ENCODE data around the gene MEIOSIN. TPM values are rescaled to one million over a fixed set of nuclear protein-coding genes. Genes with fewer than 3 reads are reported as not detected.
"Not testable (repeated sequence)": the region's sequence is repeated elsewhere in the genome, so short reads cannot be mapped to it uniquely, and the experiment has no call there.

The MEIOSIN gene, protein sequence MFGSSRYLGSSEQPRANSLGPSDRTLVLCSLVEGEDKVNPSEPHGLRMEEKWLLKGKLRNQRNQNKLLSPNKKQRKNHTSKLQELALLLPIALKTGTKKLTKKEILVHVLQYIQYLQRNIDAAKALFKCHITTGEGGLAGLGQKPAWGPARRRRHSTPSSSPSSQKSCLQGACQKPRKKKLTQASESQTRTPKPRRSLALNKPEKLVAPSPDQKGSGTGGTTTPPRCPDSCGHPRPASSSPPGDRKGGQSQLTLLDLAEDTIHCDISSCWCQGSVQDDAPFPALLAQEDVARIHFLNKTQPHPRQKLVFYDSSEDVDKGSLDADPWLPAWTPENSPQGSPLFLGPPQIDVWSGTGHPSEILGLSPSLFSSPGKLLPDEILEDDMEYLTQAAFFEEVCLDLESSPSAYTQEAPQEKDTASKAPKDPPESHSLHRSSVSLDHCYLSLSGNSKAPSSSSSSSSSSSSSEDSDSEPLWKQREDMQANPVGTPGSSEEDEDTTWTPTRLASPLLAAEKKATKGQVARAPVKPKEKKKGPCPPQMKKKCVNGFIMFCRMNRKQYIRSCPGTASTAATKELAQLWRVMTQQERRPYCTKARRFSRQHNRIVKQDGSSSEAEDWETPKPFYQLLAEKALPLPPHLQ
- not detected for total RNA-seq

DNA sequence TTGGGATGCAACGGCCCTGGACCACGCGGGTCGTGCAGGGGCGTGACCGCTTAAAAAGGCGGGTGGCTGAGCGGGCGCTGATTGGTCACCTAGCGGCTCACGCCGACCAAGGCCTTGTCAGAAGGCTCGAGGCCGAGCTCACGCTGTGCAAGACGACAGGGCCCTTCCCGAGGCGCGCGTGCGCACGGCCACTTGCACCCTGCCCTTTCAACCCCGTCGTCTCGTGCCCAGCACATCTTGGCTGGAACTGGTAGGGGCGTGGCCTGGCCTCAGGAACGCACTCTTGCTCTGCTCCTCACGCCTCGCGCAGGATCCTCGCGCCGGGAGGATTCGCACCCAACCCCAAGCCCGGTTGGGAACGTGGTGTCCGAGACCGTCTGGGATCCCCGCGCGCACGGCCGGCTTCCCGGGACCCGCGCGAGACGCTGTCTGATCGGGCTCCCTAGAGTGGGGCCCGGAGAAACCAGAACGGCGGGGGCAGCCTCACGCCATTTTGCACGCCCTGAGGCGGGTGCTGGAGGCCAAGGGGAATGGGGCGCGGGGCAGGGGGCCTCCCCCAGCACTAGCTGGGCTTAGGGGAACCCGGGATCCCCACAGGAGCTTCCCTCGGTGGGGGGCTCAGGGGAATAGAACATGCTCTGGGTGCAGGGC, at the start of gene MEIOSIN:
Gene MEIOSIN (plus strand): TSS at position 280 of the 651 bp plus-strand sequence. CDS start 1,938 bp downstream, outside the sequence.
- DNase-seq, result no peak

DNA sequence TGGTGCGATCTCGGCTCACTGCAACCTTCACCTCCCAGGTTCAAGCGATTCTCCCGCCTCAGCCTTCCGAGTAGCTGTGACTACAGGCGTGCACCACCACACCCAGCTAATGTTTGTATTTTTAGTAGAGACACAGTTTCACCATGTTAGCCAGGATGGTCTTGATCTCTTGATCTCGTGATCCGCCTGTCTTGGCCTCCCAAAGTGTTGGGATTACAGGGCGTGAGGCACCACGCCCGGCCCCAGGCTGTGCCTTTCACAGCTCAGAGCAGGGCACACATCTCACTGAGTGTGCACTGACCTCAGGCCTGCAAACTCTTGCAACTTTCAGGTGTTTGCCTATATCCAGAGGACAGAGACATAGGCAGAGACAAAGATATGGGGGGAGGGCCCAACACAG, 48.2 kb upstream of the MEIOSIN start:
- not testable (repeated sequence) for DNase-seq

DNA sequence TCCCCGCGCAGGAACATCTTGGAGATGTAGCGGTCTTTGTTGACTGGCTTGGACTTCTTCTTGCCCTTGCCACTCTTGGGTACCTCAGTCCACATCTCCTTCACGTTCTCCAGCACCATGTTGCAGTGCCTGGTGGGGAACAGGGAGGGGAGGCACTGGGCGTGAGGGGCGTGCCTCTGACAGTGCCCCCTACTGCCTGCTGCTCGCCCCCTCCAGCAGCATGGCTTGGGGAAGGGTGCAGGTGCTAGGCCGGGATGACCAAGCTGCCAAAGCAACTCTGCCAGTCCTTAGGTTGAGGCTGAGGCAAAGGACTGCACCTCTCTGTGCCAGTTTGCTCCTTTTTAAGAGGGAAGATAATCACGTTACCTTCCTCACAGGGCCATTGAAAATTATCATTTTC, 45.6 kb upstream of the MEIOSIN start:
- no peak for DNase-seq

DNA sequence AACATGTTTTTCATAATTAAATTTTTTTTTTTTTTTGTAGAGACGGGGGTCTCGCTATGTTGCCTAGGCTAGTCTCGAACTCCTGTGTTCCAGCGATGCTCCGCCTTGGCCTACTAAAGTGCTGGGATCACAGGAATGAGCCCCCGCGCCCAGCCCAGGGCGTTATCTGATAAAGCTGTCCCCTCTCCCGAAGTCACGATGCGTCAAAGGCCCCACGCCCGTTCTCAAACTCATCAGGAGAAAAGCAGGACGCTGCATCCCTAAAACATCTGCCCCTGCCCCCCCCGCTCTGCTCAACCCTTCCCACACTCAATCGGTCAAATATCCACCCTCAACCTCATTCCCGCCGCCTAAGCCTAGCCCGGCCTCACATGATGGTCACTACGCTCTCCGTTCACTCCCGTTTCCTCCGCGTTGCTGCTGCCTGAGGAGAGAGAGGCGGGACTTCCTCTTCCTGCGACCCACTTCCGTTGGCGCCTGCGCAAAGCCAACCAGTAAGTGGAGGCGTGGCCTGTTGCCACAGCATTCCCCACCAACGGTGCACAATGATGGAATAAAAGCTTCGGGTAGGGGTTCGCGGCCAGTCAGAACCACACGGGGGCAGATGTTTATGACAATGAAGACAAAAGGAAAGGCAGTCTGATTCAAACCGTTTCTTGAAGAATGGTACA, 41.6 kb upstream of the MEIOSIN start, which contains the start of gene SNRPD2:
Gene SNRPD2 (minus strand): TSS at position 438 of the 671 bp plus-strand sequence. CDS start 65 bp downstream, at position 373.
- peak; percentile 95 for DNase-seq

DNA sequence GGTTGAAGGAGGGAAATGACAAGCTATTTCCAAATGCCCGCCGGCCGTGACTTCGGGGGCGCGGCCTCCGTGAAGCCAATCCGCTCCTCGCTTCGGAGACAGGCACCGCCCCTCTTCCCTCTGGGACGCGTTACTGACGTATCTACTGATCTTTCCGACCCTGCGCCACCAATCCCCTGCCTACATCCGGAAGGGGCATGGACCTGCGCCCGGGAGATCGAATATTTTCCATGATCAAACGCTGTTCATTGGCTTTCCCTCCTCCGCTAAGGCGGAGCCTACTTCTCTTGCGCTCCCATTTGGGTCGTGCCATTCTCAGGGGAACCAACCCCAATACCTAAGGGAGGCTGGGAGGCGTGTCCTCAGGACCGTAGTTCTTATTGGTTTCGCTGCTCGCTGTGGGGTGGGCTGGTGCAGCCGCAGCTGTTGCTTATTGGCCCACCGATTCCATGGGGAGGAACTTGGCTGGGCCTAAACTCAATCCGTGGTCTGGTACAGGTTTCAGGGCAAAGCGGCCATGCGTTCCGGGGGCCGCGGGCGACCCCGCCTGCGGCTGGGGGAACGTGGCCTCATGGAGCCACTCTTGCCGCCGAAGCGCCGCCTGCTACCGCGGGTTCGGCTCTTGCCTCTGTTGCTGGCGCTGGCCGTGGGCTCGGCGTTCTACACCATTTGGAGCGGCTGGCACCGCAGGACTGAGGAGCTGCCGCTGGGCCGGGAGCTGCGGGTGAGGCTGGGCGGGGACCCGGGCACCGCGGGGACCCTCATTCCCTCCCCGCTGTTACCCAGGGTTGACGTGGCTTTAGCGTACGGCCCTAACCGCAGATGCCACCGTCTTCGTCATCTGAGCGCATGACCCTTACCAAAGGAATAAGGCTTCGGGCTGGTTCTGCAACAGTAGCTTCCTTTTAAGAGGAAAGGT, 40.8 kb upstream of the MEIOSIN start, which contains the start of gene QPCTL:
Gene QPCTL (plus strand): TSS at position 480 of the 919 bp plus-strand sequence. CDS start 38 bp downstream, at position 518.
- peak; percentile 98 for DNase-seq

DNA sequence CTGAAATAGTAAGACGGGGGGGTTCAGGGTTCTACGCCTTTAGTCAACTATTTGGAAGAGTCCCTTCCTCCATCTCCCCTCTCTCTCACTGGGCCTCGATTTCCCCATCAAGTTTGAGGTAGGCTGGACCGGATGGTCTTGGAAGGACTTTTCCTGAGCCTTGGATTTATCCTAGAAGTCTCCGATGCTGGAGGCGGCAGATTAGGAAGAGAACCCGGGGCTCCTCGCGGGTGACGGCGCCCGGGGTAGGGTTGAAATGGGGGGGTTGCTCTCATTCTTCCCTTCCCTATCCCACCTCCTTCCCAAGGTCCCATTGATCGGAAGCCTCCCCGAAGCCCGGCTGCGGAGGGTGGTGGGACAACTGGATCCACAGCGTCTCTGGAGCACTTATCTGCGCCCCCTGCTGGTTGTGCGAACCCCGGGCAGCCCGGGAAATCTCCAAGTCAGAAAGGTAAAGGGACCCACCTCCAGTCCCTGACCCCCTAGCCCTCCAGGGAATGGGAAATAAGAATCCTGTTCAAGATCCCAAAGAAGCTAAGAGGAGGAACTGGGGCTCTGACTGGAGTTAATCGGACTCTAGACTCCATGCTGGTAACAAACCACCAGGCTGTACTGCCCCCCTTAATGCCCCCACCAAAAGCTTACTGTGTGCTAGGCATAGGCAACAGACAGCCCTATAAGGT, 40.0 kb upstream of the MEIOSIN start:
- DNase-seq, result peak; percentile 18

DNA sequence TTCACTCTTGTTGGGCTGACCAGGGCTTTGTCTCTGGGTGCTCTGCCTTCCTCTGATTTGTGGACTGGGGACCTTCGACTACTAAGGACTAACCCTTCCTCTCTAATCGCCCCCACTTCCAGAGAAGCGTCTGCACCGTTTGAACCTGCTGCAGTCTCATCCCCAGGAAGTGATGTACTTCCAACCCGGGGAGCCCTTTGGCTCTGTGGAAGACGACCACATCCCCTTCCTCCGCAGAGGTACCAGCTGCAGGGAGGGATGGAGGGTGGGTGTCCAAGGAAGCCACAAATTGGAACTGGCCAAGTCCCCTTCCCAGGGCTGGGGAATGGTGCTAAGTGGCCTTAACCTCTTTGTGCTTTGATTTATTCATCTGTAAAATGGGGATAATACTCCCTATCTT, 31.6 kb upstream of the MEIOSIN start:
- no peak for DNase-seq

DNA sequence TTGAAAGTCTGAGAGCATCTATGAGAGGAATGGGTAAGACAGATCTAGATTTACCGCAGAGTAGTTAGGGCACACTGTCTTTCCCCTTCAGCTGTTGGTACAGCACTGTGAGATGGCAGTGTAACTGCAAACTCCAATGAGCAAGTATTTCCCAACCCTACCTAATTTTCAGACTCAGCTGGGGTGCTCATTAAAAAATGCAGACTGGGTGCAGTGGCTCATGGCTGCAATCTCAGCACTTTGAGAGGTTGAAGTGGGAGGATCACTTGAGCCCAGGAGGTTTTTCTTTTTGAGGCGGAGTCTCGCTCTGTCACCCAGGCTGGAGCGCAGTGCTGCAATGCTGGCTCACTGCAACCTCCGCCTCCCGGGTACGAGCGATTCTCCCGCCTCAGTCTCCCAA, 28.1 kb upstream of the MEIOSIN start:
- no peak for DNase-seq

DNA sequence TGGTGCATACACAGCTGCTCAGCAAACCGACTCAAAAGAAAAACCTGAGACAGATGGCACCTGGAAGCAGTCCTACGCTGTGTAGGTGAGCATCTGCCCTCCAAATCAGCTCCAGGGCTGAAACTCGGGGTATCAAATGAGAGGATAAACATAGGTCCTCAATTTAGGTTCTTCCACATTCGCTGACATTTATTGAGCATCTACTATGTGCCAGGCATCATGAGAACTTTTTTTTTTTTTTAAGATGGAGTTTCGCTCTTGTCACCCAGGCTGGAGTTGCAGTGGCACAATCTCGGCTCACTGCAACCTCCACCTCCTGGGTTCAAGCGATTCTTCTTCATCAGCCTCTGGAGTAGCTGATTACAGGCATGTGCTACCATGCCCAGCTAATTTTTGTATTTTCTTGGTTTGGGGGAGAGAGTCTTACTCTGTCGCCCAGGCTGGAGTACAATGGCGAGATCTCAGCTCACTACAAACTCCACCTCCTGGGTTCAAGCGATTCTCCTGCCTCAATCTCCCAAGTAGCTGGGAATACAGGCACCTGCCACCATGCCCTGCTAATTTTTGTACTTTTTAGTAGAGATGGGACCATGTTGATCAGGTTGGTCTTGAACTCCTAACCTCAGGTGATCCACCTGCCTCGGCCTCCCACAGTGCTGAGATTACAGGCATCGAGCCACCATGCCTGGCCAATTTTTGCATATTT, 27.4 kb upstream of the MEIOSIN start:
- DNase-seq, result no peak

DNA sequence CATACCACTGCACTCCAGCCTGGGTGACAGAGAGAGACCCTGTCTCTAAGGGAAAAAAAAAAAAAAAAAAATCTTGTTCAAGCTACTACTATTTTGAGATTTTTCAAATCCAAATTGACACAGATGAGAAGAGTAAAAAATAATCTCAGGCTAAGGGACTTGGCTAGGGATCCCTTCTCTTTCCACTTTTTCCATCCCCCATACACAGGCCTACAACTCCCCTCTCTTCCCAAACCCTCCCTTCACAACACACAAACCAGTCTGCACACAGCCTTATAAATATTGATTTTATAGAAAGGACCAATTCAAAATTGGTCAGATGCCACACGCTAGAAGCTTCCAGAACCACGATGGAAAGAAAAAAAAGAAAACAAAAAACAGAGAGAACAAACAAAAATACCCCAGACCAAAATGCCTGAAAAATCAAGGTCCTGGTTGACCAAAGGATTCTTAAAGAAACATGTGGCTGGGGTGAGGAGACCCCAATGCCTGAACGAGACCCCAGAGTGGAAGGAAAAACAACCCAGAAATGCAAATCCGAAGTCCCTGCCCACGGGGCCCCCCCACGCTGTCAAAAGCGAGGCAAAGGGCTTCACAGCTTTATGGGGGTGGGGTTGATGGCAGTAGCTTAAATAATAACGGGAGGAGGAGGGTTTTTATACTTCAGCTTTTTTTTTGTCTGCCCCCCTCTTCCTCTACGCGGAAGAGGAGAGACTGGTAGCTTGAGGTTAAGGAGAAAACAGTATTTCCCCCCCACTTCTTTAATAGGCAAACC, 22.7 kb upstream of the MEIOSIN start:
- no peak for DNase-seq

DNA sequence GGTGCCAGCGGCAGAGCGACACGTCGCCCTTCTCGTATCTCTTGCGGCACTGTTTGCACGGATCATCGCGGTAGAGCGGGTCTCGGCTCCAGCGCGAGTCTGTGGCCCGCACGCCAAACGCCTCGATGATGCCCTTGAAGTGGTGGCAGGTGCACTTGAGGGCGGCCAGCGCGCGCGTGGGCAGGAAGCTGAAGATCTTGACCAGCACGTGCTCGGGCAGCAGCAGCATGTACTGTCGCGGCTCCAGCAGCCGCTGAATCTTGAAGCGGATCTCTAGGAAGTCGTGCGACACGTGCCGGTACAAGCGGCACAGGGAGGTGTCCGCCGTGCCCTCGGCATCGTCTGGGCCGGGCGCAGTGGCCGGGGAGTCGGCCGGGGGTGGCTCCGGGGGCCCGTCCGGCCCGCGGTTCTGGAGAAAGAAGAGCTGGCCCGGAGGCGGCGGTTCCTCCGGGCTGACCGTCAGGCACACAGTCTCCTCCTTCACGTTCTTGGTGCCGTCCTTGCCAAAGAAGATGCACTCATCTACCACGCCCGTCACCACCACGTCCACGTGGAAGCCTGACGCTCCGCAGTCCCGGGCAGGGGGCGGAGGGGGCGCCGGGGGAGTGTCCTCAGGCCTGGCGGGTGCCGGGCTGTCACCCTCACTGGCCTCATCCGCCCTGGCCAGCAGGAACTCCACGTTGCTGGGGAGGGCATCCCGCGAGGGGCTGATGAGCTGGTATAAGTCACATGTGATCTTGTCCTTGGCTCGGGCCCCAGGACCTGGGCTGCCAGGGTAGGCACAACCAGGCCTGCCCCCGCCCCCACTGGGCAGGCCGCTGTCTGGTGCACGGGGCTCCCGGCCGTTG, 21.2 kb upstream of the MEIOSIN start:
- DNase-seq, result no peak

DNA sequence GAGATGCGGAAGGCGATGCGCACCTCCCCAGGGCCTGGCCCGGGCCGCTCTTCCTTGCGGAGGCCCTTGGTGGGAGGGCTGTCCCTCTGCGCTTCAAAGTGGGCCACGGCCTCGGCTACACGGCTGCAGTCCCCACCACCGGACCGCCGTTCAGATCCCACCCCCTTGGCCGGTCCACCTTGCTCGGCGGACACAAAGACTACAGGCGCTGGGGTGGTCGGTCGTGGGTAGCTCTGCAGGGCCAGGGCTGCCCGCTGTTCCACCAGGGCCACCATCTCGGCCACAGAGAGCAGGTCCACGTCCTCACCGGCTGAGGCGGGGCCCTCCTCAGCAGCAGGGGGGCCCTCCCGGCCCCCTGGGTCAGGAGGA, 20.6 kb upstream of the MEIOSIN start:
- no peak for DNase-seq

DNA sequence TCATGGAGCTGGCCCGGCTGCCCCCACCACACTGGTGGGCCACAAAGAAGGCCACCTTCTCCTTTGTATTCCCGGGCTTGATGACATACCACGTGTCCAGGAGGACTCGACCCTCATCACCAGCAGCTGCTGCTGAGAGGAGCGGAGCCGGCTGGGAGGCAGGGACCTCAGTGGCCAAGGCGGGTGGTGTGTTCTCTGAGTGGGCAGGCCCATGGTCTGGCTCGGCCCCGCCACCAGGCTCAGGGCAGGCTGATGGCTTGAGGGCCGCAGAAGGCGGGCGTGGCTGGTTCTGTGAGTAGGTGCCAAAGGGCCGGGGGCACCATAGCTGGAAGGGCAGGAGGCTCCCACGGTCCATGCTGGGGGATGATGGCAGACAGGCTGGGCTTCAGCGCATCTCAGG, 20.1 kb upstream of the MEIOSIN start:
- no peak for DNase-seq

DNA sequence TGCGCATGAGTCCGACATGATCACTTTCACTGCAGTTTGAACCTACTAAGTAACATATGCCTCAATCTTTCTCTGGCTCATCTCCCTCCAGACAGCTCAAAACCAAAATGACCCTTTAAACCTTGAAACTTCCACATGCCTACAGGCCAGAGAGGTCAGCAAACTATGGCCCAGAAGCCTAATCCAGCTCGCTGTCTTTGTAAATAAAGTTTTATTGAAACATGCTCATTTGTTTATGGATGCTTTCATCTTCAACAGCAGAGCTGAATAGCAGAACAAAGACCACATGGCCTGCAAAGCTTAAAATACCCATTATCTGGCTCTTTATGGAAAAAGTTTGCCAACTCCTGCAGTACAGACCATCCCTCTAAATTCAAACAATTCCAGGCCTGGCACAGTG, 18.1 kb upstream of the MEIOSIN start:
- no peak for DNase-seq

DNA sequence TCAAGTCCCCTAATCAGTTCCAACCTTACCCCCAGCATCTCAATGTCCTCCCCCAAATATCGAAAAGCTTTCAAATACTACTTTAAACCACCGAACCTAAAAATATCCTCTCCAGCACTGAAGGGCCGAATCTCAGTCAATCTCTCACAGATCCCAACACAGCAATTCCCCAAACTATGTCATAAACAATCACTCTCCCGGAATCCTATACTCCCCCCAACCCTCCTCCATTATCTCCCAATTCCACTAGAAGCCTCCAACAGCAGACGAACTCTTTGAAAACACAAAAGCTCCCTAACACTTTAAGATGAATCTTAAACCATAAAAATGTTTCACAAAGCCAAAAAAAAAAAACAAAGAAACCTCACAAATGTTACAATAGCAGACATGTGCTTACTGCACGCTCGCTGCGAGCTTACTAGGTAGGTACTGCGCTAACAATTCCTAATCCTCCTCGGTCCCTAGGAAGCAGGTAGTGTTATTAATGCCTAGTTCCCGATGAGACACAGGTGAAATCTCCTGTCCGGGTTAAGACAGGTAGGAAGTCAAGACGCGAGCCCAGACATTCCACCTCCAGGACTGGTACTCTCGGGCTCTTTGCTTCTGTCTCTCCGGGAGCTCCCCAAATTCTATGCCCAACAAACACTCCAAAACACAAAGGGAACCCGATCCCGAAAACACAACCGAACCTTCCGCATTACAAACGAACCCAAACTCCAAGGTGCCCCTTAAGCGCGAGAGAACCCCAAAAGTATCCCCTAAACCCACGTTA, 16.7 kb upstream of the MEIOSIN start:
- peak; percentile 33 for DNase-seq

DNA sequence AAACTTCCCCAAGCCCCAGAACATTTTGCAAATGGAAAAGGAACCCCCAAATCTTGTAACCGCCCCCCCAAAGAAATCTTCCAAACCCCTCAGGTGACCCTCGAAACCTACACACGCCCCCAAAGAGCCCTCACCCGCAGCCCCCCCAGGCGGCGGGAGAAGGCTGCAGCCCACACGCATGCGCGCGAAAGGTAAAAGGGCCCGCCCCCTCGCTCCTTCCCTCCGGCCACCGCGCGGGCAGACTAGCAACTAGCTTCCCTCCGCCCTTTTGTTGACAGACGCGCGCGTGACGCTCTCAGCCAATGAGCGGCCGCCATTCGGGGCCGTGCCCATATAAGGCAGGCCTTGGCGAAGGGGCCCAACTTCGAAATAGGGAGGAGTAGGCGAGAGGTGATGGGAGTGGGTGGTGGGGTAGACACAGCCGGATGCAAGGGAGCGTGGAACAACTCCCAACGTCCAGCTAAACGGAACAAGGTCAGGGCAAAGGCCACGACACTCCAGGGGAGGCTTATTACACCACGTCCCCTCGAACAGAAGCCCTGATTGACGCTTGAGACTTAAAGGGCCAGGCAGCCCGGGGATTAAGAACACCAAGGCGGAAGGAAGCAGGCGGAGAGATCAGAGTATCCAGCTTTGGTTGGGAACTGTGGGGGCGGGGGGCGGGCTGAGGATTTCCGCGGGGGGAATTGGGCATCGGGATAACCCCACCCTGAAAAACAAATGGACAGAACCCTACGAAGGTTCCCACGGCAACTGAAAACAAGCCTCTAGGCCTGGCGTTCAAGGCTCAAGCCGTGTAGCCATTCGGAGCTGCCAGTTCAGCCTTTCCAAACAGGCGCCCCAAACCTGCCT, 15.9 kb upstream of the MEIOSIN start:
- DNase-seq, result peak; percentile 97
